ENCODE measurements around the gene SSR1. TPM values are rescaled to one million over a fixed set of nuclear protein-coding genes. Genes with fewer than 3 reads are reported as not detected.

SSR1 gene
- total RNA-seq, 1 experiment from 2014 or later = 102 TPM

DNA sequence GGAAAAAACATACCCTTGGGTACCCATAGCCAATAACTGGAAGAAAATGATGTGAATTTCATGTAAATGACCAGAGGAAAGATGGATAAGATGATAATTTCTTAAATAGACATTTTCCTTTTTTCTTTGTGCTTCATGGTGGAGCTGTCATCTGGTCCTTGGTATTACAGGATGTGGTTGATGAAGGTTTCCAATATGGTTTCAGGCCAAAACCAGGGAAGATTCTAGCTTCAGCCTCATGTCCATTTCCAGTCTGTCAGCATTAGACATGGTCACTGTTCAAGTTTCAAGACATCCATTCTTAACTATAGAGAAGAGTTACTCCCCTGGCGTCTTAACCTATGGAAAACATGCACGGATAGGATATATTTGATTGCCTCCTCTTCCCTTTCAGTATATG, 63.6 kb downstream of the SSR1 start:
- Histone ChIP-seq H3K9ac (ENCODE audit: extremely low read depth, insufficient read length, low read length) (no peak overlapping the region), H2BK5ac (ENCODE audit: insufficient read length, low read length) (no peak overlapping the region), H3K23me2 (ENCODE audit: insufficient read length, low read depth, low read length, poor library complexity, severe bottlenecking) (no peaks in the 10 kb centered on the region), H2BK120ac (ENCODE audit: low read depth, low read length, poor library complexity, severe bottlenecking) (no peak overlapping the region), H4K91ac (ENCODE audit: insufficient read length, low read depth, low read length) (no peak overlapping the region), H2BK15ac (ENCODE audit: low read depth, low read length) (no peak overlapping the region), H3K23ac (ENCODE audit: insufficient read length, low read depth, low read length) (no peak overlapping the region), H2BK12ac (ENCODE audit: insufficient read length, low read depth, low read length) (no peak overlapping the region), H4K8ac (replicated peaks; ENCODE audit: insufficient read length, low read depth, low read length) (no peak overlapping the region), H3K79me1 (ENCODE audit: insufficient read depth, low read depth, low read length, poor library complexity, severe bottlenecking) (no peaks in the 10 kb centered on the region), H3K4ac (ENCODE audit: low read depth, low read length) (no peak overlapping the region), H3K27me3 (ENCODE audit: insufficient read depth, low read length) (no peaks in the 10 kb centered on the region; the same call in 1 of the 2 replicates), H3K14ac (ENCODE audit: insufficient read depth, low read length) (no peak overlapping the region), H3K27ac (ENCODE audit: insufficient read length, low read depth, low read length) (no peak overlapping the region), H3K79me2 (ENCODE audit: insufficient read depth, low read length) (no peaks in the 10 kb centered on the region), H4K5ac (ENCODE audit: insufficient read length, low read depth, low read length) (no peak overlapping the region), H4K20me1 (ENCODE audit: control insufficient read depth, insufficient read depth, insufficient read length) (no peaks in the 10 kb centered on the region), H3K56ac (ENCODE audit: insufficient read length, low read depth, low read length) (no peak overlapping the region), H3K4me1 (ENCODE audit: insufficient read depth, low read length) (no peaks in the 10 kb centered on the region), H2BK20ac (ENCODE audit: low read depth, low read length, poor library complexity, severe bottlenecking) (no peak overlapping the region), H3K9me3 (ENCODE audit: control insufficient read depth, low read depth, low read length) (no peaks in the 10 kb centered on the region), H2AFZ (ENCODE audit: low read length) (no peak overlapping the region), H3K18ac (ENCODE audit: insufficient read length, low read depth, low read length) (no peak overlapping the region), H3K4me2 (ENCODE audit: insufficient read depth, insufficient read length, low read length) (no peak overlapping the region), H2AK5ac (ENCODE audit: insufficient read length, low read length) (no peak overlapping the region), H3T11ph (ENCODE audit: low read length) (no peak overlapping the region)
- TF ChIP-seq, protein P1, sequence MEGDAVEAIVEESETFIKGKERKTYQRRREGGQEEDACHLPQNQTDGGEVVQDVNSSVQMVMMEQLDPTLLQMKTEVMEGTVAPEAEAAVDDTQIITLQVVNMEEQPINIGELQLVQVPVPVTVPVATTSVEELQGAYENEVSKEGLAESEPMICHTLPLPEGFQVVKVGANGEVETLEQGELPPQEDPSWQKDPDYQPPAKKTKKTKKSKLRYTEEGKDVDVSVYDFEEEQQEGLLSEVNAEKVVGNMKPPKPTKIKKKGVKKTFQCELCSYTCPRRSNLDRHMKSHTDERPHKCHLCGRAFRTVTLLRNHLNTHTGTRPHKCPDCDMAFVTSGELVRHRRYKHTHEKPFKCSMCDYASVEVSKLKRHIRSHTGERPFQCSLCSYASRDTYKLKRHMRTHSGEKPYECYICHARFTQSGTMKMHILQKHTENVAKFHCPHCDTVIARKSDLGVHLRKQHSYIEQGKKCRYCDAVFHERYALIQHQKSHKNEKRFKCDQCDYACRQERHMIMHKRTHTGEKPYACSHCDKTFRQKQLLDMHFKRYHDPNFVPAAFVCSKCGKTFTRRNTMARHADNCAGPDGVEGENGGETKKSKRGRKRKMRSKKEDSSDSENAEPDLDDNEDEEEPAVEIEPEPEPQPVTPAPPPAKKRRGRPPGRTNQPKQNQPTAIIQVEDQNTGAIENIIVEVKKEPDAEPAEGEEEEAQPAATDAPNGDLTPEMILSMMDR (conservative IDR thresholded peaks at IDR 0.05) = no peak
- DNase-seq = no peak
- no CpG with 5 or more reads among the region's 2 CpGs for WGBS (ENCODE audit: extremely low coverage, insufficient read length, low lambda C conversion rate)
- Mint-ChIP-seq H3K36me3 (ENCODE audit: insufficient read depth in 1 of 3, low read depth in 3 of 3) (peaks cover 6 to 20% (median 19%) of the 10 kb centered on the region in 3 experiments; a peak in 6 of 7 replicates), H3K4me3 (no peak overlapping the region), H3K9me3 (no peaks in the 10 kb centered on the region; a peak in 1 of 5 replicates), H3K27me3 (ENCODE audit: low read depth) (no peaks in the 10 kb centered on the region), H3K27ac (no peak overlapping the region), H3K4me1 (no peaks in the 10 kb centered on the region)

All from H9 (cell line).